BE2C (cell line): ENCODE measurements around the gene CHMP1B. TPM values are rescaled to one million over a fixed set of nuclear protein-coding genes. Genes with fewer than 3 reads are reported as not detected.

Source experiments
- DNase-seq: peaks from one replicate; pipeline ENCODE4 v3.0.0-alpha.2; 2020
- H3K27me3 ChIP-seq: fragments of 250-450 bp; sonication (Bioruptor Pico); 2 replicates; pipeline ENCODE4 v1.5.1; 2020; ENCODE audit warnings: mild to moderate bottlenecking
- H3K36me3 ChIP-seq: fragments of 250-450 bp; sonication (Bioruptor Pico); 2 replicates; pipeline ENCODE4 v1.5.1; 2020; ENCODE audit warnings: mild to moderate bottlenecking
- H3K4me1 ChIP-seq: fragments of 250-450 bp; sonication (Bioruptor Pico); 2 replicates; pipeline ENCODE4 v1.5.1; 2020
- H3K4me3 ChIP-seq: 2 replicates; pipeline ENCODE4 v1.5.1; 2011; ENCODE audit warnings: low read depth, low read length
- H3K9me3 ChIP-seq: fragments of 250-450 bp; sonication (Bioruptor Pico); 2 replicates; pipeline ENCODE4 v1.5.1; 2020
- polyA plus RNA-seq: library from polyadenylated mRNA; unstranded; fragments of >200 nt; gene quantifications from one replicate; pipeline ENCODE4 v1.2.1, GENCODE V29; 2012; ENCODE audit warnings: low read depth, missing spikeins; ENCODE audit not compliant: insufficient read length, insufficient read depth
- TF ChIP-seq, protein P1 (sequence below): IDR thresholded peaks from 2 replicates; pipeline ENCODE4 v1.5.1; 2012; ENCODE audit warnings: mild to moderate bottlenecking, low read depth, low read length

CHMP1B gene
- polyA plus RNA-seq = 13.9 TPM

- H3K36me3 ChIP-seq = no peaks in the 10 kb centered on the region
These were observed at the start of gene CHMP1B for GRCh38 chr18:11851146-11851805. Gene CHMP1B, plus strand, starts transcription at chr18:11851413. Its CDS starts 99 bp downstream, at chr18:11851512.

GRCh38 chr18:11801573-11801972, 49.6 kb upstream of the CHMP1B start:
- Histone ChIP-seq H3K4me3 (no peak overlapping the region), H3K9me3 (no peaks in the 10 kb centered on the region), H3K4me1 (no peaks in the 10 kb centered on the region), H3K27me3 (no peaks in the 10 kb centered on the region), H3K36me3 (no peaks in the 10 kb centered on the region)
- TF ChIP-seq, protein P1, sequence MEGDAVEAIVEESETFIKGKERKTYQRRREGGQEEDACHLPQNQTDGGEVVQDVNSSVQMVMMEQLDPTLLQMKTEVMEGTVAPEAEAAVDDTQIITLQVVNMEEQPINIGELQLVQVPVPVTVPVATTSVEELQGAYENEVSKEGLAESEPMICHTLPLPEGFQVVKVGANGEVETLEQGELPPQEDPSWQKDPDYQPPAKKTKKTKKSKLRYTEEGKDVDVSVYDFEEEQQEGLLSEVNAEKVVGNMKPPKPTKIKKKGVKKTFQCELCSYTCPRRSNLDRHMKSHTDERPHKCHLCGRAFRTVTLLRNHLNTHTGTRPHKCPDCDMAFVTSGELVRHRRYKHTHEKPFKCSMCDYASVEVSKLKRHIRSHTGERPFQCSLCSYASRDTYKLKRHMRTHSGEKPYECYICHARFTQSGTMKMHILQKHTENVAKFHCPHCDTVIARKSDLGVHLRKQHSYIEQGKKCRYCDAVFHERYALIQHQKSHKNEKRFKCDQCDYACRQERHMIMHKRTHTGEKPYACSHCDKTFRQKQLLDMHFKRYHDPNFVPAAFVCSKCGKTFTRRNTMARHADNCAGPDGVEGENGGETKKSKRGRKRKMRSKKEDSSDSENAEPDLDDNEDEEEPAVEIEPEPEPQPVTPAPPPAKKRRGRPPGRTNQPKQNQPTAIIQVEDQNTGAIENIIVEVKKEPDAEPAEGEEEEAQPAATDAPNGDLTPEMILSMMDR = no peak
- DNase-seq = no peak

More at GRCh38 chr18:11851146-11851805, at the start of gene CHMP1B:
- Histone ChIP-seq H3K4me3 (peak within 1 kb of the TSS; percentile 96), H3K27me3 (no peaks in the 10 kb centered on the region), H3K4me1 (no peaks in the 10 kb centered on the region), H3K9me3 (no peaks in the 10 kb centered on the region)
- peak; percentile 90 for DNase-seq
- TF ChIP-seq, protein P1 = no peak

GRCh38 chr18:11802158-11802557, 49.1 kb upstream of the CHMP1B start:
- H3K36me3 ChIP-seq = no peaks in the 10 kb centered on the region
- no peak for DNase-seq
- no peaks in the 10 kb centered on the region for H3K9me3 ChIP-seq
- no peaks in the 10 kb centered on the region for H3K27me3 ChIP-seq
- TF ChIP-seq, protein P1 = no peak
- no peak overlapping the region for H3K4me3 ChIP-seq
- no peaks in the 10 kb centered on the region for H3K4me1 ChIP-seq

DNA sequence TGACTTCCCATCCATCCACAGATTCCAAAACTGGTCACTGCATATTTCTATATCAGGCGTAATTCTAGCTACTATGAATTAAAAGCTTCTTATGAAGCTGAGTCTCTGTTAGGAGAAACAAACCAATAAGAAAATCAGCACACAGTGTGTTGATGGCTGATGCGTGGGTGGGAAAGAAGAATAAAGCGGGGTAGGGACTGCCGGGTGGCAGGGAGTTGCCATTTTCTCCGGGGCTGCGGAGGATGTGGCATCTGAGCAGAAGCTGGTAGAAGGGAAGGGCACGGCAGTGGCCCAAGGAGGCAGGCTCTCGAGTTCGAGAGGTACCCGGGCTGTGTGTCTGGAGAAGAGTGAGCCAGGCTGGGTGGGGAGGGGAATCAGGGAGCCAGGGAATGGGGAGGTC, 48.6 kb upstream of the CHMP1B start:
- TF ChIP-seq, protein P1 = no peak
- Histone ChIP-seq H3K4me1 (no peaks in the 10 kb centered on the region), H3K27me3 (no peaks in the 10 kb centered on the region), H3K4me3 (no peak overlapping the region), H3K36me3 (no peaks in the 10 kb centered on the region), H3K9me3 (no peaks in the 10 kb centered on the region)
- no peak for DNase-seq

GRCh38 chr18:11807233-11807632, 44.0 kb upstream of the CHMP1B start:
- TF ChIP-seq, protein P1 = no peak
- no peaks in the 10 kb centered on the region for H3K4me1 ChIP-seq
- no peak for DNase-seq
- no peaks in the 10 kb centered on the region for H3K36me3 ChIP-seq
- no peaks in the 10 kb centered on the region for H3K27me3 ChIP-seq
- H3K4me3 ChIP-seq = no peak overlapping the region
- no peaks in the 10 kb centered on the region for H3K9me3 ChIP-seq
